D721Med (cell line): ENCODE results near the gene PSMB2.

ENCODE experiments used
- DNase-seq: peaks from one replicate; pipeline ENCODE4 v3.0.0; 2011; ENCODE audit warnings: low spot score; ENCODE audit not compliant: insufficient read length
- FAIRE-seq: peaks from 2 replicates; lab custom pipeline; 2011; peaks lifted over from hg19 to GRCh38; lab: Jason Lieb, UNC
- CTCF ChIP-seq: IDR thresholded peaks from 2 replicates; pipeline ENCODE4 v1.5.1; 2012; ENCODE audit warnings: mild to moderate bottlenecking, control low read depth; ENCODE audit not compliant: insufficient read depth; ENCODE audit errors: missing control alignments

The PSMB2 gene

GRCh38 chr1:35629051-35629450 is 12.3 kb downstream of the PSMB2 start:
- FAIRE-seq (no peak), DNase-seq (no peak)
- no peak for TF ChIP-seq CTCF

- FAIRE-seq = no peak
- DNase-seq = no peak
- TF ChIP-seq CTCF = no peak
These were observed 17.5 kb downstream of the PSMB2 start for GRCh38 chr1:35623832-35624231.

GRCh38 chr1:35622510-35623178 is 18.7 kb downstream of the PSMB2 start:
- no peak for TF ChIP-seq CTCF
- FAIRE-seq (no peak), DNase-seq (no peak)

GRCh38 chr1:35619237-35620121 is 21.8 kb downstream of the PSMB2 start:
- DNase-seq (no peak), FAIRE-seq (no peak)
- TF ChIP-seq CTCF = no peak

- no peak for TF ChIP-seq CTCF
- FAIRE-seq = no peak
- DNase-seq = no peak
These were observed 25.9 kb downstream of the PSMB2 start for GRCh38 chr1:35615440-35615839.

- TF ChIP-seq CTCF = no peak
These were observed 29.7 kb downstream of the PSMB2 start for GRCh38 chr1:35611655-35612054.

GRCh38 chr1:35605867-35606182 is 35.5 kb downstream of the PSMB2 start:
- no peak for TF ChIP-seq CTCF
- DNase-seq (no peak), FAIRE-seq (no peak)

More at GRCh38 chr1:35611655-35612054, 29.7 kb downstream of the PSMB2 start:
- FAIRE-seq (no peak), DNase-seq (no peak)
